Osteocyte (in vitro differentiated cells): ENCODE data around the gene TMED1. TPM values are rescaled to one million over a fixed set of nuclear protein-coding genes. Genes with fewer than 3 reads are reported as not detected.

ENCODE experiments used
- DNase-seq: peaks from one replicate; pipeline ENCODE4 v3.0.0; 2021; ENCODE audit warnings: mixed read lengths; ENCODE audit not compliant: unreplicated experiment; ENCODE audit errors: extremely low spot score
- H3K27ac Mint-ChIP-seq: one replicate; pipeline ENCODE4 v1.8.0; 2021; ENCODE audit warnings: mild to moderate bottlenecking, mixed read lengths; ENCODE audit not compliant: unreplicated experiment
- H3K27me3 Mint-ChIP-seq: one replicate; pipeline ENCODE4 v1.8.0; 2021; ENCODE audit warnings: mixed read lengths; ENCODE audit not compliant: unreplicated experiment
- H3K36me3 Mint-ChIP-seq: one replicate; pipeline ENCODE4 v1.8.0; 2021; ENCODE audit warnings: mixed read lengths; ENCODE audit not compliant: unreplicated experiment
- H3K4me1 Mint-ChIP-seq: one replicate; pipeline ENCODE4 v1.8.0; 2021; ENCODE audit warnings: mixed read lengths; ENCODE audit not compliant: unreplicated experiment
- H3K4me3 Mint-ChIP-seq: one replicate; pipeline ENCODE4 v1.8.0; 2021; ENCODE audit warnings: mild to moderate bottlenecking, moderate library complexity, mixed read lengths; ENCODE audit not compliant: unreplicated experiment
- H3K9me3 Mint-ChIP-seq: one replicate; pipeline ENCODE4 v1.8.0; 2021; ENCODE audit warnings: mixed read lengths; ENCODE audit not compliant: unreplicated experiment
- CTCF ChIP-seq: fragments of 200-600 bp; sonication (generic); IDR thresholded peaks from 2 replicates; pipeline ENCODE4 v1.5.0; 2021; ENCODE audit warnings: antibody characterized with exemption, mild to moderate bottlenecking, moderate library complexity
- total RNA-seq: library from RNA; stranded (reverse); gene quantifications from 2 replicates; pipeline ENCODE4 v1.2.1, GENCODE V29; 2021

The TMED1 gene
- total RNA-seq, 1 donor from 2014 or later, result 35.5 TPM

GRCh38 chr19:10797078-10797477 lies 38.9 kb downstream of the TMED1 start:
- no peak overlapping the region for H3K4me3 Mint-ChIP-seq
- H3K9me3 Mint-ChIP-seq, result no peaks in the 10 kb centered on the region
- H3K36me3 Mint-ChIP-seq, result peaks cover 11% of the 10 kb centered on the region
- no peaks in the 10 kb centered on the region for H3K4me1 Mint-ChIP-seq
- DNase-seq, result no peak
- H3K27ac Mint-ChIP-seq, result no peak overlapping the region
- H3K27me3 Mint-ChIP-seq, result no peaks in the 10 kb centered on the region
- no peak for TF ChIP-seq CTCF

- Mint-ChIP-seq H3K4me1 (no peaks in the 10 kb centered on the region), H3K4me3 (no peak overlapping the region), H3K27ac (no peak overlapping the region), H3K9me3 (no peaks in the 10 kb centered on the region), H3K36me3 (peaks cover 14% of the 10 kb centered on the region), H3K27me3 (no peaks in the 10 kb centered on the region)
- DNase-seq, result no peak
- TF ChIP-seq CTCF, result no peak
Observed at GRCh38 chr19:10796653-10797052, 39.4 kb downstream of the TMED1 start.

- no peaks in the 10 kb centered on the region for H3K27me3 Mint-ChIP-seq
- no peak for DNase-seq
- TF ChIP-seq CTCF, result no peak
- H3K4me3 Mint-ChIP-seq, result no peak overlapping the region
- H3K9me3 Mint-ChIP-seq, result no peaks in the 10 kb centered on the region
- peaks cover 32% of the 10 kb centered on the region for H3K36me3 Mint-ChIP-seq
- no peaks in the 10 kb centered on the region for H3K4me1 Mint-ChIP-seq
- H3K27ac Mint-ChIP-seq, result no peak overlapping the region
Observed at GRCh38 chr19:10789866-10790265, 46.1 kb downstream of the TMED1 start.

- Mint-ChIP-seq H3K27ac (no peak overlapping the region), H3K4me3 (no peak overlapping the region)
- no peak for TF ChIP-seq CTCF
Observed at GRCh38 chr19:10788146-10788545, 47.9 kb downstream of the TMED1 start.

GRCh38 chr19:10784257-10784656 lies 51.8 kb downstream of the TMED1 start:
- no peak for DNase-seq
- Mint-ChIP-seq H3K4me1 (no peaks in the 10 kb centered on the region), H3K27ac (no peak overlapping the region), H3K36me3 (peaks cover 49% of the 10 kb centered on the region), H3K9me3 (no peaks in the 10 kb centered on the region), H3K4me3 (no peak overlapping the region), H3K27me3 (no peaks in the 10 kb centered on the region)
- no peak for TF ChIP-seq CTCF

More at GRCh38 chr19:10788146-10788545, 47.9 kb downstream of the TMED1 start:
- no peaks in the 10 kb centered on the region for H3K27me3 Mint-ChIP-seq
- no peak for DNase-seq
- H3K4me1 Mint-ChIP-seq, result no peaks in the 10 kb centered on the region
- no peaks in the 10 kb centered on the region for H3K9me3 Mint-ChIP-seq
- peaks cover 38% of the 10 kb centered on the region for H3K36me3 Mint-ChIP-seq
